ENCODE results near the gene ZBTB20.

ZBTB20 gene

DNA sequence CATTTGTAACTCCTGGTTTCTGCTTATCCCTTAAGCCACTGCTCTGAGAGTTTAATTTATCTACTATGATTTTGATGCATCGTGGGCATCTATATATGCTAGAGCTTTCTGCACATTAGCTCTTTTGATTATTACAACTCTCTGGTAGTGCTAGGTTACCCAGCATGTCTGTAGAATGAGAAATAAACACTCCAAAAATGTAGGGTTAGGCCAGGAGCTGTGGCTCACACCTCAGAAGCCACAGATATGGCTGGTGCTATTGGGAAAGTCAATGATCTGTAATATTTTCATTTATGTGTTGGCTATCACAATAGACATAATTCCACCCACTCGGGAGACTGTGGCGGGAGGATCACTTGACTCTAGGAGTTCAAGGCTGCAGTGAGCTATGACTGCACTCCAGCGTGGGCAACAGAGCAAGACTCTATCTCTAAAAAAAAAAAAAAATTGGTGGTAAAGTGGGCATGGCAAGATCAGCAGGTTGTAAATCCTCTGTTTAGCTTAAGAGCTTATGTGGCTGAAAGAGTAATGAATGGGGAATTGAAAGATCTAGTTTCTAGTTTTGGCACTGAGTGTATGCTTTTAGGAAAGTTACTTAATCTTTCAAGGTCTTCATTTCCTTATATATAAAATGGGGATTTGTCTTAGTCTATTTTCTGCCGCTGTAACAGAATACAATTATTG, 847.0 kb downstream of the ZBTB20 start:
- no peak for DNase-seq

DNA sequence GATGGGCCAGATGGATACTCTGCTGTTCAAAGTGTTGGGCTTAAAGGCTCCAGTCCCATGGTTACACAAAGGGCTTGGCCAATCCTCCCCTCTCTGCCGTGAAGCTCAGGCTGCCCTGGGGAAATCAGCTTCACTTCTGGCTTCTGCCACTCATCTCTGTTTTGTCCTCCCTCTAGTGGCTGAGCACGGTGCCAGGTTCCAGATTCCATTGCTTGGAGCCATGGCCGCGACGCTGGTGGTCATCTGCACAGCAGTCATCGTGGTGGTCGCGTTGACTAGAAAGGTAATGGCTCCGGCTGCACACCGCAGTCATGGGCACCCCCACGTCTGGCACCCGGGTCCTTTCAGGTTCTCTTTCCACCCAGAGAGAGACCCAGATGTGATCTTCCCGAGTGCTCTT, 847.7 kb downstream of the ZBTB20 start:
- DNase-seq: no peak

DNA sequence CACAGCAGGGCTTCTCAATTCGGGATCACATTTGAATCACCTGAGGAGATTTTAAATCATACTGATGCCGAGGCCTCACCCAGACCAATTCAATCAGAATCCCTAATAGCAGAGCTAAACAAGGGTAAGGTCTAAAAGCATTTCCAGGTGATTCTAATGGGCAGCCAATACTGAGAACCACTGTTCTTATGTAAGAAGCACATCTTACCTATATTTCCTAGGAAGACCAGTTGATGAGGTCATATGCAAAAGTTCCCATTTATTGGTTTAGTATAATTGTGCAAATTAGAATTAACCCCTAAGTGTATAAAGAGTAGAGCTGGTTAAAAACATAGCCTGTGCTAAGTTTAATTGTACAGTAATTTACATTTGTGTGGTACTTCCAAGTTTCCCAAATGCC, 851.1 kb downstream of the ZBTB20 start:
- DNase-seq: no peak

DNA sequence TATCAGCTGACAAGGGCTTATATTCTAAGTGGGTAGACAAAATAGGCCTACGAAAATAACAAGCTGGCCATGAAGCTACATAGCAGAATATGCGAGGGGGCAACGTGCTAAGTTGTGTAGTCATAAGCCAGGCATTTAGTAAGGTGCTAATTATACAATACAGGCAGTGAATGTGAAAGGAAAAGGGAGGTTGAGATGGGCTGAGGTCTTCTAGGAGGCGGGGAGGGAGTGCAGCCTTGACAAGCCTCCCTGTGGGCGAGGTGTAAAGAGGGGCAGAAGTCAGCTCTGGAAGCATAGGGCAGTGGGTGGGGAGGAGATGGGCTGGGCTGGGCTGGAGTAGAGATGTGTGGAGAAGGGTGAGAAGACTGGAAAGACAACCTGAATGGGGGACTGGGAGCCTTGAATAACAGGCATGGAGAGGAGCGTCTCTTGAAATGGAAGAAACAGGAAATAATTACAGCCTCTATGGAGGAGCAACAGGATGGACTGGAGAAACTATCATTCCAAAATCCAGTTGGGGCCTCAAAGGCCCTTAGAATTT, 852.1 kb downstream of the ZBTB20 start:
- DNase-seq: no peak

DNA sequence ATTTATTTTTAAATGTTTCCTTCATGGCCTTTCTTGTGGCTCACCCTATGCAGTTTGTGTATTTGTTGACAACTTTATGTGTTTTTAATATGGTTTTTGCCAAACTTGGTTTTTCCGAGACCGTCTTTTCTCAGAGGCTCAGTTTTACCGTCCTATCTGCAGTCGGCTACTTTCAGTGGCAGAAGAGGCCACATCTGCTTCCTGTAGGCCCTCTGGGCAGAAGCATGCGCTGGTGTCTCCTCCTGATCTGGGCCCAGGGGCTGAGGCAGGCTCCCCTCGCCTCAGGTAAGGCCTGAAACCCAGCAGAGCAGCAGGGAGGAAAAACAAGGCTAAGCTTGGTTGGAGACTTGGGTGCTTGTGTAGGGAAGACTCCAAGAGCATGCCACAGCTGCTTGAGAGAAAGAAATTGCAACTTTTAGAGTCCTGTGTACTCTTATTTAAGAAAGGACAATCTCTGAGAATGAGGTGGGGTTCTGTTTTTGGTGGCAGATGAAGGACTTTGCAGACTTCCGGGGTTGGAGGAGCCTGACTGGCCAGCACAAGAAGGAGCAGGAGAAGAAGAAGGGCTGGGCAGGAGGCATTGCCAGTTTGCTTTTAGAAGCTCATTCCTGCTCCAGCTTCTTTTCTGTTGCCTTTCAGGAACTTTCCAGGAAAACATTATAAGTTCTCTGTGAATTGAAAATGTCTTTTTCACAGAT, 853.1 kb downstream of the ZBTB20 start, which contains the start of gene TIGIT:
Gene TIGIT (plus strand): TSS at position 191 of the 698 bp plus-strand sequence. CDS start 34 bp downstream, at position 225.
- DNase-seq: no peak

DNA sequence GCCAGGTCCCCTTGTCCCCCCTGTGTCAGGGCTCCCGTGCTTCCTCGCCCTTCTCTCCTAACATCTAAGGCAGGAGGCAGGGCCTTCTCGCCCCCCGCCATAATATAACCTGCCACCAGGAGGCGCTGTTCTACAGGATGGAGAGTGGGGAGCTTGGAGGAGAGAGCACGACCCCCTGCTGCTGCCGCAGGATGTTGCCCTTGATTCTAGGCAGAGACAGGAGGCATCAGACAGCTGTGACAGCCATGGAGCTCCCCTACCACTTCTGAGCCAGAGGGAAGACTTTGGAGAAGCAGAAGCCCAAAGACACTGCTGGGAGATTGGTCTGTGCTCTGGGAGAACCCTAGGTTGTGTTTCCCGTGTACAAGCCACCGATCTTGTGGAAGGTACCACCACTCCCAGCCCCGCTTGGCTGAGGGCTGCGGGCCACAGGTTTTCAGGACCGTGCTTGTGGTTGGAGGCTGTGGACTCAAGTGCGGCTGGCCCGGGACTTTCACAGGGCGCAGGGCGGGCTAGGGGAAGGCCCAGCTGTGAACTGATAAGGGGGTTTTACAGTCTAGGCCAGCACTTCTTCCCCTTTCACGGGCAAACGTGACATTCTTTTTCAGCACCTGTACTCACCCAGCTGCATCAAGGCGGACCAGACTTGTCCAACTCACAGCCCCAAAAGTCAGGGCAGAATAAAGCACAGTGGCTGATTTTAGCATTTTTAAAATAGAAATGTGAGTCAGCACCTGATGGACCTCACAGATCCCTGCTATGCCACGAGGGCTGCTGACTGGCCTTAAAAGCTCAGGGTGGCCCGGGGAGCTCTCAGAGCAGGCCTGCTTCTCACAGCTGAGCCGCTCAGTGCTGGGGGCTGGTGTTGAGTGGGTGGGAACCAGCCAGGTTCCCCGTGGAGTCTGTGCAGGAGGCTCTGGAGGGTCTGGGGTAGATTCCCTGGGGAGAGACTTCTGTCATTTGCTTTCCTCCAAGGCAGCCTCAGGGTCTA, 855.9 kb downstream of the ZBTB20 start:
- DNase-seq: no peak

DNA sequence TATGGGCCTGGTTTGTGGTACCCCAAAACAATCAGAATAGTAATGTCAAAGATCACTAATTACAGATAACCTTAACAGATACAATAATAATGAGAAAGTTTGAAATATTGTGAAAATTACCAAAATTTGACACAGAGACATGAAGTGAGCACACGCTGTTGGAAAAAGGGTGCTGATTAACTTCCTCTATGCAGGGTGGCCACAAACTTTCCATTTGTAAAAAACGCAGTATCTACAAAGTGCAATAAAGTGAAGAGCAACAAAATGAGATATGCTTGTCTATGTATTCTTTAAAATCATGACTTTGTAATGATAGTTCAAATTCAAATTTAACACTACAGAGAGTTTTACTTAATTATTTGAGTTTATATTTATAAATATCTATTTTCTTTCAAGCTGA, 860.8 kb downstream of the ZBTB20 start:
- DNase-seq: no peak

DNA sequence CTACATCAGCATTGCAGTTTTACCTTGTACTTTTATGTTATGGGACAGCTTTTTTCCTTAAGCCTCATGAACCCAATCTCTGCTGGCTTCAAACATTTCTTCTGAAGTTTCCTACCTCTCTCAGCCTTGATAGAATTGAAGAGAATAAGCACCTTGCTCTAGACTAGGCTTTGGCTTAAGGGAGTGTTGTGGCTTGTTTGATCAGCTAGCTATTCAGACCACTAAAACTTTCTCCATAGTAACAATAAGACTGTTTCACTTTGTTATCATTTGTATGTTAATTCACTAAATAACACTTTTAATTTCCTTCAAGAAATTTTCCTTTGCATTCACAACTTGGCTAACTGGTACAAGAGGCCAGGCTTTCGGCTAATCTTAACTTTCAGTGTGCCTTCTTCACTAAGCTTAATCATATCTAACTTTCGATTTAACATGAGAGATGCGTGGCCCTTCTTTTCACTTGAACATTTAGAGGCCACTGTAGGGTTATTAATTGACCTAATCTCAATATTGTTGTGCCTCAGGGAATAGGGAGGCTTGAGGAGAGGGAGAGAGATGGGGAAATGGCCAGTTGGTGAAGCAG, 861.3 kb downstream of the ZBTB20 start:
- no peak for DNase-seq

DNA sequence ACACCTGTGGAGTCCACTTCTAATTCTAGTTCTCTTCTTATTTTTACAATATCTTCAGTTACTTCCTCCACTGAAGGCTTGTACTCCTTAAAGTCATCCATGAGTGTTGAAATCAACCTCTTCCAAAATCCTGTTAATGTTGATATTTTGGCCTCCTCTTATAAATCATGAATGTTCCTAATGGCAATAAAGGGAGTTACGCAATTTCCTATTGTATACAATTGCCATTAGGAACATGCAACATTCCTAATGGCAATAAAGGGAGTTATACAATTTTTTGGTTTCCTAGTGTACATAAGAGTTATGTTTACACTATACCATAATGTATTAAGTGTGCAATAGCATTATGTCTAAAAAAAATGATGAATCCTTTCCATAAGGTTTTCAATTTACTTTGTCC, 862.4 kb downstream of the ZBTB20 start:
- DNase-seq: no peak

Measured in SHP77 treated with DMSO at 0.1 percent for 48 hours (cell line).